Activated CD8-positive, alpha-beta T cell treated with anti-CD3 and anti-CD28 coated beads for 36 hours (primary cell): Measurements from ENCODE around the gene NLGN1. TPM values are rescaled to one million over a fixed set of nuclear protein-coding genes. Genes with fewer than 3 reads are reported as not detected.

Experiments
- ATAC-seq: fragments of 200-7000 bp; cut with Tn5 transposase; one replicate; pipeline ENCODE4 v1.10.0; 2021; ENCODE audit warnings: mild to moderate bottlenecking, moderate library complexity
- CTCF ChIA-PET: fragments of 350-600 bp; sonication (Branson Sonifier 250); formaldehyde crosslinking; loops from one replicate; lab custom pipeline; 2021; ENCODE audit warnings: antibody characterized with exemption; lab: Charles Lee
- POLR2A ChIA-PET: fragments of 350-600 bp; sonication (Branson Sonifier 250); formaldehyde crosslinking; loops from one replicate; lab custom pipeline; 2021; ENCODE audit warnings: antibody characterized with exemption; lab: Charles Lee
- DNase-seq: peaks from one replicate; pipeline ENCODE4 v3.0.0-alpha.2; 2020
- H3K27ac Mint-ChIP-seq: one replicate; pipeline ENCODE4 v1.8.0; 2021; ENCODE audit warnings: mild to moderate bottlenecking, mixed read lengths
- H3K27me3 Mint-ChIP-seq: one replicate; pipeline ENCODE4 v1.8.0; 2021; ENCODE audit warnings: mixed read lengths
- H3K36me3 Mint-ChIP-seq: one replicate; pipeline ENCODE4 v1.8.0; 2021; ENCODE audit warnings: low read depth, mixed read lengths
- H3K4me1 Mint-ChIP-seq: one replicate; pipeline ENCODE4 v1.8.0; 2021; ENCODE audit warnings: low read depth, mixed read lengths
- H3K4me3 Mint-ChIP-seq: one replicate; pipeline ENCODE4 v1.8.0; 2021; ENCODE audit warnings: mild to moderate bottlenecking, moderate library complexity, mixed read lengths
- H3K9me3 Mint-ChIP-seq: one replicate; pipeline ENCODE4 v1.8.0; 2021; ENCODE audit warnings: mixed read lengths
- intact Hi-C: fragments of 100-400 bp; cut with micrococcal nuclease; formaldehyde crosslinking; loops from one replicate; pipeline ENCODE4 v1.10.0; 2022
- total RNA-seq, 2 experiments: library from RNA; stranded (reverse); gene quantifications; one replicate each; pipeline ENCODE4 v1.2.3, GENCODE V29; 2021
- TF ChIP-seq, protein P1 (sequence below): fragments of 200-600 bp; IDR thresholded peaks from one replicate; pipeline ENCODE4 v1.8.0; 2022; ENCODE audit warnings: antibody characterized with exemption, mild to moderate bottlenecking

NLGN1 gene
- total RNA-seq, 2 experiments from 2014 or later, result not detected

DNA sequence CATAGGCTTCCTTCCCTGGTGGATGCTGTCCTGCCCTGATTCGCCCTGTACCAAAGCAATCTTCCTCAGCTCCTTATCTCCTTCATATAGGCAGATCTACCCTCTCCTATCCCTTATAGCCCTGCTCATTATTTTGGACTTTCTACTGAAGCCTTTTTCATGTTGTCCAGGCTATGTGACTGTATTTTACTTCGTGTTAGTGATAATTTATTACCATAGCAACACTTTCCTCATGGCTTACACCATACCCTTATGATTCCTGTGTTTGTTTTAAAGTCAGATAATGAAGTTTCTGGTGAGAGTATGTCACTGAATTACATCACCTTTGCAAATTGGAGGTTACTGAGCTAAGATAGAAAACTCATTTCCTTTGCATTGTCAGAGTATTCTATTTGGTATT, 352.6 kb downstream of the NLGN1 start:
- Mint-ChIP-seq H3K27me3 (no peaks in the 10 kb centered on the region), H3K27ac (no peak overlapping the region), H3K9me3 (no peaks in the 10 kb centered on the region), H3K4me3 (no peak overlapping the region), H3K4me1 (no peaks in the 10 kb centered on the region), H3K36me3 (no peaks in the 10 kb centered on the region)
- ATAC-seq, result no peak
- ChIA-PET POLR2A (no interaction called here), CTCF (no interaction called here)
- no peak for DNase-seq
- TF ChIP-seq, protein P1, sequence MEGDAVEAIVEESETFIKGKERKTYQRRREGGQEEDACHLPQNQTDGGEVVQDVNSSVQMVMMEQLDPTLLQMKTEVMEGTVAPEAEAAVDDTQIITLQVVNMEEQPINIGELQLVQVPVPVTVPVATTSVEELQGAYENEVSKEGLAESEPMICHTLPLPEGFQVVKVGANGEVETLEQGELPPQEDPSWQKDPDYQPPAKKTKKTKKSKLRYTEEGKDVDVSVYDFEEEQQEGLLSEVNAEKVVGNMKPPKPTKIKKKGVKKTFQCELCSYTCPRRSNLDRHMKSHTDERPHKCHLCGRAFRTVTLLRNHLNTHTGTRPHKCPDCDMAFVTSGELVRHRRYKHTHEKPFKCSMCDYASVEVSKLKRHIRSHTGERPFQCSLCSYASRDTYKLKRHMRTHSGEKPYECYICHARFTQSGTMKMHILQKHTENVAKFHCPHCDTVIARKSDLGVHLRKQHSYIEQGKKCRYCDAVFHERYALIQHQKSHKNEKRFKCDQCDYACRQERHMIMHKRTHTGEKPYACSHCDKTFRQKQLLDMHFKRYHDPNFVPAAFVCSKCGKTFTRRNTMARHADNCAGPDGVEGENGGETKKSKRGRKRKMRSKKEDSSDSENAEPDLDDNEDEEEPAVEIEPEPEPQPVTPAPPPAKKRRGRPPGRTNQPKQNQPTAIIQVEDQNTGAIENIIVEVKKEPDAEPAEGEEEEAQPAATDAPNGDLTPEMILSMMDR, result no peak
- intact Hi-C loops, result no loop called here

DNA sequence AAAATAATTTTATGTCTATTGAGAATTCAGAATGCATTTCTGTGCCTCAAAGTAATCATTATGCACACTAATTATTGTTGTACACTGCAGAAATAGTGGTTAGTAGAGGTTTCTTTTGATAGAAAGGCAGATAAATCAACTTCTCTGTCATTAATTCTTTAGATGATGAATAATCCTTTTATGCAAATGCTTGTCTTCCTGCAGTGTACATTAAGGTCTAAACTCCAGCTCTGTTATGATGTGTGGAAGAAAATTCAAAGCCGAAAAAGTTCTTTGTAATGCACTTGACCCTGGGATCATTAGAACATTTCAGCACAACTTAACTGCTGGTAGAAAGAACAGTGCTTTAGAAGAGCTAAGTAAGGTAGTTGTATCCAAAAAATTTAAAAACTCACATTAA, 353.0 kb downstream of the NLGN1 start:
- TF ChIP-seq, protein P1, result no peak
- DNase-seq (no peak), ATAC-seq (no peak)
- CTCF ChIA-PET, result no interaction called here
- no peaks in the 10 kb centered on the region for H3K4me1 Mint-ChIP-seq
- no peaks in the 10 kb centered on the region for H3K36me3 Mint-ChIP-seq
- no peaks in the 10 kb centered on the region for H3K27me3 Mint-ChIP-seq
- intact Hi-C loops, result no loop called here
- no peak overlapping the region for H3K27ac Mint-ChIP-seq
- POLR2A ChIA-PET, result no interaction called here
- no peak overlapping the region for H3K4me3 Mint-ChIP-seq
- H3K9me3 Mint-ChIP-seq, result no peaks in the 10 kb centered on the region

DNA sequence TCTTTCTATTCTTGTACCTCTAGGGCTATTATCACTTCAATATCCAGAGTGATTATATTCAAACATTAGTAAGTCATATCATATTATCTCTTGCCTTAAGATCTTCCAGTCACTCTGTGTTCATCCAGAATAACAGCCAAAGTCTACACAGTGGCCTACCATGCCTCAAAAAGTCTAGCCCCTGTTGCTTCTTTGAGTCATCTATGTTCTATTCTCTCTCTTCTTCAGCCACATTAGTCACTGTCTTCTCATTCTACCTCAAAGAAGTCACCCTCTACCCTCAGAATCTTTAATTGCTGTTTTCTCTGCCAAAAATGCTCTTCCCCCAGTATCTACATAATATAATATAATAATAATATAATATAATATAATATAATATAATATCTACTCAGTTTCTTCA, 356.0 kb downstream of the NLGN1 start:
- Mint-ChIP-seq H3K27me3 (no peaks in the 10 kb centered on the region), H3K4me1 (no peaks in the 10 kb centered on the region), H3K27ac (no peak overlapping the region), H3K36me3 (no peaks in the 10 kb centered on the region), H3K4me3 (no peak overlapping the region), H3K9me3 (no peaks in the 10 kb centered on the region)
- intact Hi-C loops, result no loop called here
- ChIA-PET CTCF (no interaction called here), POLR2A (no interaction called here)
- no peak for DNase-seq
- no peak for ATAC-seq
- TF ChIP-seq, protein P1, result no peak

DNA sequence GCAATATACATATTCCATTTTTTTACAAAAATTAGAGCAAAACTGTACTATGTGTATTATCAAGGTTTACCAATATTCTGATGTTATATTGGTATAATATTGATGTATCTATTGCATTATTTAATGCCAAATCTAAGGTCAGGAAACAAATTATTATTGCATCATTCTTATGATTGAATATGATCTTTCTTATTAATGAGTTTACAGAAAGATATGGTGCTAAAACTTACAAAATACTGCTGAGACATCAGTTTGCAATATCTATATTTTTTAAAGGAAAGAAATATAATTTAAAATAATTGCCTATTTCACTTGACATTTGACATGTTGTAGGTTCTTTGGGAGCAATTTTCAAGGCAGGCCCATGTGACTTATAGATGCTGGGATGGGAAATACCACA, 357.6 kb downstream of the NLGN1 start:
- ATAC-seq (no peak), DNase-seq (no peak)
- no peak overlapping the region for H3K27ac Mint-ChIP-seq
- no peaks in the 10 kb centered on the region for H3K4me1 Mint-ChIP-seq
- intact Hi-C loops, result no loop called here
- CTCF ChIA-PET, result no interaction called here
- TF ChIP-seq, protein P1, result no peak
- H3K4me3 Mint-ChIP-seq, result no peak overlapping the region
- POLR2A ChIA-PET, result no interaction called here
- H3K36me3 Mint-ChIP-seq, result no peaks in the 10 kb centered on the region
- H3K9me3 Mint-ChIP-seq, result no peaks in the 10 kb centered on the region
- no peaks in the 10 kb centered on the region for H3K27me3 Mint-ChIP-seq

DNA sequence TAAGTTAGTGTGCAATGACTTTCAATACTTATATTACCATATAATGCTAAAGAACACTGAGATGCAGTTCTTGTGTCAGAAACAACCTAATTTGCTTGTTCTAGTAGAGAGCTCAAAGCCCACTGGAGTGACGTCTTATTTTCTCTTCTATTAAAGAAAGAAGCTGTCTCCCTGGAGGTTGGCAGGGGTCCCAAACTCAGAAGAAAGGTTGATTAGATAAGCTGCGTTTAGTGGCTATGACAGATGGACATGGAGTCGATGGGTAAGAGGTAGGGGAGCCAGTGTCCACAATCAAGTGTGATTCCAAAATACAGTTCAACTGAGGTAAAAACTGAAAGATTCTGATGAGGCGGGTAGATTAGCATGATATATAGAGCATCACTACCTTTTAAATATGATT, 363.6 kb downstream of the NLGN1 start:
- Mint-ChIP-seq H3K27ac (no peak overlapping the region), H3K27me3 (no peaks in the 10 kb centered on the region), H3K4me1 (no peaks in the 10 kb centered on the region), H3K4me3 (no peak overlapping the region), H3K36me3 (no peaks in the 10 kb centered on the region), H3K9me3 (peaks cover 2% of the 10 kb centered on the region)
- ATAC-seq, result no peak
- CTCF ChIA-PET, result no interaction called here
- TF ChIP-seq, protein P1, result no peak
- intact Hi-C loops, result no loop called here
- DNase-seq, result no peak
- POLR2A ChIA-PET, result no interaction called here
